Stimulated activated CD4-positive, alpha-beta T cell treated with anti-CD3 and anti-CD28 coated beads, TNF-alpha, amount 100 ng/mL, for 4 hours (primary cell): ENCODE measurements around the gene LCLAT1.

Experiments
- DNase-seq, 3 experiments: peaks; one replicate each; pipeline ENCODE4 v3.0.0-alpha.2; 2020; ENCODE audit warnings: low read depth in 3 of 3

The LCLAT1 gene

DNA sequence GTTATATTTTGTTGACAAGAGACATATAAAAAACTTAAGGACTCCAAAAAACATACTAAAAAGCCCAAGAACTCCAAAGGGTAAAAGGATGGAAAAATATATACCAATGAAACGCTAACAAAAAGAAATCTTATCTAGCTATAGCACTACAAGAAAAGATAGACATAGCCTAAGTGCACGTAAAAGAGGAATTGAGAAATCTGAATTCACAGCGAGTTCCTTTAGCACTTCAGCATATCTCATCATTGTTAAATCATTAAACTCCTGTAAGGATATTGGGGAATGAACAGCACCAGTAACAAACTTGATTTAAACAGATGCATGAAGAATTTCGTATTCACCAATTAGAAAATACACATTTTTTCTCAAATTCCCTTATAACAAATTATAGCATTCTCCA lies 226.1 kb downstream of the LCLAT1 start:
- no peak for DNase-seq

DNA sequence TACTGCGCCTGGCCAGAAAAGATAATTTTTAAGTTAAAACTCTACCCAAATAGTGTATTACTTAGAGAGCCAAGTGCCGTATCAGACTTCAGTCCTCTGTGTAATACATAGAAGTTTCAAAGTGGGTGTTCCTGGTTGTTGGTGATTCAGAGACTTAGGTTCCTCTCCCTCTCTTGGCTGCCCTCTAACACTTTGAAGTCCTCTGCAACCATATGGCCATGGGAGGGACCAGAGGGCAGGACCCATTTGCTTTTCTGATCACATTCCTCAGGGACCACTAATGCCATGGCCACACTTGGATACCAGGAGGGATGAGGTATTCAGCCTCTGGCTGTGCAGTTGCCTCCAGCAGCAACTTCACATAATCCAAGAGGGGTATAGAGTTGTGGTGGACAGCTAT lies 228.7 kb downstream of the LCLAT1 start:
- DNase-seq: no peak

DNA sequence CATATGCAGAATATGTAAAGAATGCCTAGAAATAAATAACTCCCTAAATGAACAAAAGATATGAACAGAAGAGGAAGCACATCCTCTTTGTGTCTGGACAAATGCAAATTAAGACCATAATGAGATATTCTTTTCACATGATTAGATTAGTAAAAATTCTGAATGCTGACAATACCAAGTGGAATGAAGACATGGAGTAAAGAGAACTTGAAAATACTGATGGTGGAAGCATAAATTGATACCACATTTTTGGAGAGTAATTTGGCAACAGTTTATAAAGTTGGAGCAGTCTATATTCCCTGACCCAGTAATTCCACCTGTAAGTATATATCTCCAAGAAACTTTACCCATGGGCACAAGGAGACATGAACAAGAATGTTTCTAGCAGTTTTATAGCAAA lies 230.2 kb downstream of the LCLAT1 start:
- DNase-seq: no peak

DNA sequence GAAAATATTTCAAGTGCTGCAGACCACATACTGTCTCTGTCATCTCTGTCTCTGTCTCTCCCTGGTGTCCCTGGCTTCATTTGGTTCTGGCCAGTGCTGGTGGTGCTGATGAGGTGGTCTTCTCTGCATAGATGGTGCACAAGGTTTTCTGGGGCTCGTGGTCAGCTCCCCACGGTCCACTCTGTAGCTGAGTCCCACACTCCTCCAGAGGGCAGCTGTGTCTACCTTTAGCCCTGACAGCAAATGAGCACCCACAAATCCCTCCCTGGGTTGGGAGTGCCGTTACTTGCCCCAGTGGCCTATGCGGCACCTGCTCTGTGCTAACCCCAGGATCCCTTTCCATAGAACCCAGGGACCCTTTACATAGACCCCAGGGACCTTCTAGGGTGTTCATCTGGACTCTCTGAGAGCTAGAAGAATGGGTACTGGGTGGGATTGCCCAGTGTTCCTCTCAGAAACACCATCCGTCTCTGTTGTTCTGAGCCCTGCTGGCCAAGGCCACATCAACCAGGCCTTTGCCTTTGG lies 230.9 kb downstream of the LCLAT1 start:
- DNase-seq: no peak

DNA sequence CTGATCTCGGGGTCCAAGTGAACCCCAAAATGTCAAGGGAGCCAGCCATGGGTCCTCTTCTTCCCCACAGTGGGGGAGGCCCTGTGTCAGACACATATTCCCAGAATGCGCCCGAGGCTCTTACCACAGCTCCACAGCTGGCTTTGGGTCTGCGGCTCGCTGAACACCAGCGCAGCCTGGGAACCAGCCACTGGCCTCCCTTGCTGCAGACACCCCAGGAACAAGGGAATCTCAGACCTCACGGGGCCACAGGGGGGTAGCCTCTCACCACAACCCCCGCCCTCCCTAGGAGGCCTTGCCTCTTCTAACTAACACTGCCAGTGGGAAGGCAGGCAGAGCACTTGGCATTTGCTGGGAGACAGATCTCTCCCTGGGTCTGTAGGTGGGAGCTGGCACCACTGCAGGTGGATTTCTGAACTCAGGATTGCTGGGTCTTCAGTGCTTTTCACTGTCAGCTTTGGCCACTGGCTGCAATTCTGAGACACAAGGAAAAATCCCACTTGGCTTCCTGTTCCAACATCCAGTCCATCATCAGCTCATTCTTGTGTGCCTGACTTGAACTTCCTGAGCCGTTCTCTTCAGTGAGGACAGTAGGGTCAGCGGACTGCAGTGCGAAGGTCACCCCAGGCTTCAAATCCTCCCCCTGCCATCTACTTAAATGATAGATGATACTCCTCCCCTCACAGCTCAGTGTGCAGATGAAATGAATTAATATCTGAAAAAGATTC lies 231.5 kb downstream of the LCLAT1 start:
- no peak for DNase-seq

DNA sequence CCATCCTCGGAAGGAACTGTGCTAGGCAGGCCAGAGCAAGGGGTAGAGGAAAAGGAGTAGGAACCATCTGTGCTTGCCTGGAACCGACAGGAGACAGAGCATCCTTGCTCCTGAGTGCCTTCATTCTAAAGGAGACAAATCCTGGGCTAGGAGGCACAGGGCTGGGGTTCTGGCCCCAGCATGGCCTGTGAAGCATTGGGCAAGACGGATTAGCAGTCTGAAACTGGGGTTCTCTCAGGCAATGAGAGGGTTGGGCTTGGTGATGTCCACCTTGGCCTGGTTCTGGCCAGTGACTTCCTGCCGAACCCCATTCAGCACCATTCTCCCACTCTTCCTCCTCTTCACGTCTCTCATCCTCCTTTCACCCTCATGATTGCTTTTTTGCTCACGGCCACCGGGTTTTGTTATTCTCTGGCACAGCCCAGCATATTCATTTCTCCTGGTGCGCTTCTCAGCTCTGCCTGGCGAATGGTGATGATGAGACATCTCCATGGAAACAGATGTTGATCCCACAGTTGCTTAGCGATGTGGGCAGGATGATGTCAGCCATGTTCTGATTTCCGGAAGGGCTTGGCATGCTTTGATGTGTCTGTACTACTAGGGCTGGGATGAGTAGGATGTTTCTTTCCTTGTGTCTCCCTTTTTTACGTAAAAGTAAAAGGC lies 232.5 kb downstream of the LCLAT1 start:
- DNase-seq: no peak

DNA sequence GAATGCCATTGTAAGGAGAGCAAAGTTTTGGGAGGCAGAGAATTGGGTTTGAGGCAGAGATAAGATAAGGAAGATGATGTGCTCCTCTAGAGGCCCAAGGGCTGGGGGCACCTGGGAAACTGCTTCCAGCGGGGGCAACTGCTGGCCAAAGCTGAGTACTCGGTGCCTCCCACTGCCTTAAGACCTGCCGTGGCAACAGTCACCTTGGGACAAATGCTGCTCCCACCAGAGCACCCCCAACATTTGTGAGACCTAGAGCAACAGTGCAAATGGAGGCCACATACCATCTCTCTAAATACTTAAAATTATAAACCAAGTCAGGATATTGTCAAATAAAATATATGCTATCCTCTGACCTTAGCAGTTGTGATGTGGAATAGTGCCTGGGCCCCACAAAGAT lies 233.1 kb downstream of the LCLAT1 start:
- DNase-seq: no peak

DNA sequence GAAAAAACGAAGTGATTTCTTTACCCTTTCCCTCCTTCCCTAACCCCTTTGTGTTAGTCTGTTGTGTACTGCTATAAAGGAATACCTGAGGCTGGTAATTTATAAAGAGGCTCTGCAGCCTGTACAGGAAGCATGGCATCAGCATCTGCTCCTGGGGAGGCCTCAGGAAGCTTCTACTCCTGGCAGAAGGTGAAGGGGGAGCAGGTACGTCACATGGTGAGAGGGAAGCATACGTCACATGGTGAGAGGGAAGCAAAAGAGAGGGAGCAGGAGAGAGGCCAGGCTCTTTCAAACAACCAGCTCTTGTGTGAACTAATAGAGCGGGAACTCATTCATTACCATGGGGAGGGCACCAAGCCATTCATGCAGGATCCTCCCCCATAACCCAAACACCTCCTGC lies 234.0 kb downstream of the LCLAT1 start:
- DNase-seq: no peak

DNA sequence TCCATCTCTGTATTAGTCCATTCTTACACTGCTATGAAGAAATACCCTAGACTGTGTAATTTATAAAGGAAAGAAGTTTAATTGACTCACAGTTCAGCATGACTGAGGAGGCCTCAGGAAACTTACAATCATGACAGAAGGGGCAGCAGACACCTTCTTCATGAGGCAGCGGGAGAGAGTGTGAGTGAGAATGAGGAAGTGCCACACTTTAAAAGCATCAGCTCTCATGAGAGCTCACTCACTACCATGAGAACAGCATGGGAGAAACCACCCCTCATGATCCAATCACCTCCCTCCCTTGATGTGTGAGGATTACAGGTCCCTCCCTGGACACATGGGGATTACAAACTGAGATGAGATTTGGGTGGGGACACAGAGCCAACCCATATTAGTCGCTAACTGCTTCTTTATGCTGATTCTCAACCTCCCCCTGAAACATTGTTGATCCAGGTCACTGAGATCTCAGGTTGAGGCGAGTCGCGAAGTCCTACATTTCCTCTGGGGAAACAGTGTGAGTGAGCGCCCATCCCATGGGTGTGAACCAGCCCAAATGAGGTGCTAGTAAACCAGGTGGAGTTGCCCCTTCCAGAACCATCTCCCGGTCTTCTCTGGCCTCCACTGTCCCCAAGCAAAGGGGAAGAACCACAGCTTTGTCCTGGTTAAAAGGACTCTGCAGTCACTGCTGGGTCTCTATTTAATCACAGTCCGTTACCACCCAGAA lies 236.3 kb downstream of the LCLAT1 start:
- no peak for DNase-seq

DNA sequence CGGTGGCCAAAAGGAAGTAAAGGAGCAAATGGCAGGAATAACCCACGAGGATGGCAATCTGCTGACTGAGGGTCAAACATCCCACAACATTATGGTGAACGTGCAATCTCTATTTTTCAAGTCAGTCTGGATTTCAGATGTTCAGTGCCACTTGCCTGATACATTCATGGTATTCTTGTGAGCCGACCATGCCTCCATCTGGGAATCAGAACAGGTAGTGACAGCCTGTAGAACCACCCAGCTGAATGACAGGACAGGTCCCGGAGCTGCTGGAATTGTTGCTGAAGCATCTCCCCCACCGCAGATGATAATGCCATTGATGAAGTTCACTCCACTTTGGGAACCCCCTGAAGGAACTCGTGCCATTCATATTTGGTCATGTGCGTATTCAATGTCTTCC lies 237.0 kb downstream of the LCLAT1 start:
- DNase-seq: no peak

DNA sequence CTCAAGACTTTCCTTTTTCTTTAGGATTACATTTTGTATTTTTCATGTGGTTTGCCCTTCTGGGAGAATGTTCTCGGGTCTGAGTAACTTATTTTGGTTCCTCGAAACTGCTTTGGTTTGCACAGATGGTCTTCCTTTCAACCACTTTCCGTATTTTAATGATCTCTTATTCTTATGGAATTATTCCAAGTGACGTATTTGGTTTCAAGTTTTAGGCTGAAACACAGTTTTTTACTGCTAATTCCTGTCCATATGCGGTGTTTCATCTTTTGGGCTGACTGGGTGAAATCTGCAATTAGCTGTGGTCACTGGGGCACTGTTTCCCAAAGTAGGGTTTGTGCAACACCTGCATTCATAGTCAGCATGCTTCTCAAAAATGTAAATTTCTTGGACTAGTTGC lies 237.5 kb downstream of the LCLAT1 start:
- DNase-seq: no peak

DNA sequence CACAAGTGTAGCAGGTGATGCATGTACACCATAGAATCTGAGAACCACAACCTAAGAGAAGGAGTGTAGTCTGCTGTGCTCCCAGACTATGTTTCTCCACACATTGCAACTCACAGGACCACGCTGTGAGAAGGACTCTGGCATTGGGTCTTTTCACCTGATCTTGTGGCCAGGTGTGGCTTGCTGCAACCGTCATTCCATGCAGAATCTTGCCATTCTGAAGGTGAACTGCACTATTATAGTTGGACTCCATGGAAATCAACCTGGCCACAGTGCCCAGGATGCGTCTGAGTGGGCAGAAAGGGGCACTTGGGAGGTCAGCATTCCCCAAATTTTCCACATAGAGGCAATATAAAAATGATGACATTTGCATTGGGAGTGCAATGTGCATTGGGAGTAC lies 237.9 kb downstream of the LCLAT1 start:
- DNase-seq: no peak

DNA sequence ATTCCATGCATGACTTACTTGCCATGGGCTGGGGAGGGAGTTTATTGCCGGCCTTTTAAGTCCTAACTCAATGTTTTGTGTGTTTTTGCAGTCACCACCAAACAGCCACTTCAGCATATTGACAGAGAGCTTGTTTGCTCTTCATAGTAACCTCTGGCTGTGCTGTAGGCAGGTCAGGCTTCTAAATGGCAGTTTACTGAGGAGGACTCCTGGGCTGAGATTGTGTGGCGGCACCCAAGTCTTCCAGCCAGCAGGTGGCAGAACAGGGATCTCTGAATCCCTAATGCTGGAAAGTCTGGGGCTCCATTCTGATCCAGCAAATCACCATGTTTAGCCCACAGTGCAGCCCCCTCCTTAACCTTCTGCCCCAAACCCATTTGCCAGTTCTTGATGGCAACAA lies 239.0 kb downstream of the LCLAT1 start:
- no peak for DNase-seq

DNA sequence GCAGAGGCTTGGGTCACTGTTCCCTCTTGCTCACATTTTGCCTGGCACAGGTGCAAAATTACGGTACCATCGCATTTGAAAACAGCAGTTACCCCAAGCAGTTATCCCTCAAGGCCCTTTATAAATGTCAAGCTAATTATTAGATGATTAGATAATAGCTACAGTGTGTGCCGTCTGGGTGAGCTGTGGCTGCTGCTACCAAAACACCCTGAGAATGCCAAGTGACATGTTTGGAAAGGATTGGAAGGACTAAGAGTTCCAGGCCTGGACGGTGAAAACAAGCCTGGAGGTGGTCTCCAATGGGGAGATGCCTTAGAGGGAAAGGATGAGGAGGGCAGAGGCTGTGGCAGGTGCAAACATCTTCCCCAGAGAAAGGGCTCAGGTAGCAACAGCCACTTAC lies 239.6 kb downstream of the LCLAT1 start:
- no peak for DNase-seq

DNA sequence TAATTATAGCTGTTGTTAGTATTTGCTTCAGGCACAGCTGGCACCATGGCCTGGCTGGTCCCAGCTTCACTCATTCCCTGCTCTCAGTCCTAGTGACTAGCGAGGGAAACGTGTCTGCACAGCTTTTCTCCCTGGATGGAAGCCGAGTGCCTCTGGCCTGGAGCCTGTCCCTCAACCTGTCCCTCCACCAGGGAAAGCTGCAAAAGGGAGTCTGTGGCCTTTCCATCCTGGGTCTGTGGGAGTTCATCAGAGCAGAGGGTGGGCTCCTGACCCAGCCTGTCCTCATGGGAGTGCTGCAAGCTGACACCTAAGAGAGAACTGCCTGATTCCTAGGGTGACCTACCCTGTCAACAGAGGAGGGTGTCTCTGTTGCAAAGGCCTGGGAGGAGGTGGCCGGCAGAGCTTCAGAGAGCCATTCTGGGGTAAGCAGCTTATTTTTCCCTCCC lies 241.9 kb downstream of the LCLAT1 start:
- no peak for DNase-seq

DNA sequence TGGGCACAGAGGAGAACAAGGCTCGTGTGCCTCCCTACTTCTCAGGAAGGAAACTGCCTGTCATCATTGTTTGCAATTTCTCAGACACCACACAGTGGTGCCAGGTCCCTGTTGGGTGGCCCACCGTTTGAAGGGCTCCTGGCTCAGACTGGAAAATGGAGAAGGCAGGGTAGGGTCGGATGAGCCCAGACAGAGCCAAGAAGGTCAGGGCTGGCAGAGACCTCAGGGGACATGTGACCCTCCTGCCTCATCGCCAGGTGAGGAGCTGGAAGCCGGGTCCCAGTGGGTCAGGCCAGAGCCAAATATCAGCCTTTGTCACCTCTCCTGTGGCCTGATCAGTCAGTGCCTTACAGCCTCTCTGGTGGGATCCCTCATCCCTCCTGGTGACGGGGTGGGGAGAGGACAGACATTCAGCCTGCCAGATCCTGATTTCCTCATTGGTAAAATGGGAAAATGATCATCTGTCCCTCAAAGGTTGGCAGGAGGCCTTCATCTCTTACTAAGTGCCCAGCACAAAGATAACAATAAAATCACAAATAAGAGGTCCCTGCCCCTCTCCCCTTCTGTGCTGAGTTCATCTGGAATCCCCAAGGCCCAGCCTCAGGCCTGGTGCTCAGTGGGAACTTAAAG lies 242.6 kb downstream of the LCLAT1 start:
- no peak for DNase-seq

DNA sequence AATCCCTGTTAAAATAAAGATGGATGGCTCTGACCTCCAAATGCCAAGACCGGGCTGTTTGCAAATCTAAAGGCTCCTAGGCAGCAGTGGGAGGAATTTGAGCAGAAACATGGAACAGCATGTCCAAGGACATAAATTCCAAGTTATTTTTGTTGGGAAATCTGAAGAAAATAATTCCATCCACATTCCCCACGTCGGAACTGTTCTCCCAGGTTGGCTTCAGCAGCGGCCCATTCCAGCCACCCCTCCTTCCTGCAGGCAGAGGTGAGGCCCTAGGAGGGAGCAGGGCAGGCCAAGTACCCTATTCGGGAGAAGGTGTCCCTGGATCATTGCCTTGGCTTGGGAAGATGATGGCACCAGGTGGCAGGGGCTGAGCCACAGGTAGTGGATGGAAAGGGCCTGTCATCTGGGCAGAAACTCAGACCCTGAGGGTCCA lies 243.1 kb downstream of the LCLAT1 start:
- DNase-seq: no peak

DNA sequence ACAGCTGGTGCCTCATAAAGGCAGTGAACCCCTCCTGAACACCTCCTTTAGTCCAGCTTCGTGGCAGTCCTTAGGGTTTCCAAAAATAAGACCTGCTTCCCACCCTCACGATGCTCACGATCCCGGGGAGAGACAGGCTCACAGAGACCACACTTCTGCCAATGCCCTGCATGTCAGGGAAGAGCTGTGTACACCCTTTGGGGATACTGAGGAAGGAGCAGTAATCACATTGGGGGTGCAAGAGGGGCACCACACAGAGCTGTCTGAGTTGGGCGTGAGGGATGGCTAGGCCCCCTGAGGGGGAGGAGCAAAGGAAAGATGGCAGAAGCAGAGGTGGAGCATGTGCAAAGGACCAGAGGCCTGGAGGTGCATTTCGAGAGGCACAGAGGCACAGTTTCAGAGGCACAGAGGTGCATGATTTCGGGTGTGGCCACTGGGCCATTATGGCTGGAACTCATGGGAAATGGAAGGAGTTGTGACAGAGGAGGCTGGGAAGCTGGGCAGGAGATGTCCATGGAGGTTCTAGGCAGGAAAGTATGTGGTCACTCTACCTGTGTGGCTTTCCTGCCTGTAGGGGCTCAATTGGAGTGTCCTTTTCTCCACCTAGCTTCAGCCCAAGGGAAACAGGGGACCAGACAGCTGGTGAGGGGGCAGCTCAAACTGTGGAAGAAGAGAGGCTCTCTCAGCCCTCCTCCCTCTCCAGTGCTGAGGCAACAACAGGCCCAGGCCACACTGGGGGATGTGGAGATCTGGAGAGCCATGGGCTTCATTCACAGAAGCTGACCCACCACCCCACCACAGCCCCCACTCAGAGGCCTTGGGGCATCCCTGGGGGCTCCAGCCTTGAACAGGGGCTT lies 244.3 kb downstream of the LCLAT1 start:
- no peak for DNase-seq

DNA sequence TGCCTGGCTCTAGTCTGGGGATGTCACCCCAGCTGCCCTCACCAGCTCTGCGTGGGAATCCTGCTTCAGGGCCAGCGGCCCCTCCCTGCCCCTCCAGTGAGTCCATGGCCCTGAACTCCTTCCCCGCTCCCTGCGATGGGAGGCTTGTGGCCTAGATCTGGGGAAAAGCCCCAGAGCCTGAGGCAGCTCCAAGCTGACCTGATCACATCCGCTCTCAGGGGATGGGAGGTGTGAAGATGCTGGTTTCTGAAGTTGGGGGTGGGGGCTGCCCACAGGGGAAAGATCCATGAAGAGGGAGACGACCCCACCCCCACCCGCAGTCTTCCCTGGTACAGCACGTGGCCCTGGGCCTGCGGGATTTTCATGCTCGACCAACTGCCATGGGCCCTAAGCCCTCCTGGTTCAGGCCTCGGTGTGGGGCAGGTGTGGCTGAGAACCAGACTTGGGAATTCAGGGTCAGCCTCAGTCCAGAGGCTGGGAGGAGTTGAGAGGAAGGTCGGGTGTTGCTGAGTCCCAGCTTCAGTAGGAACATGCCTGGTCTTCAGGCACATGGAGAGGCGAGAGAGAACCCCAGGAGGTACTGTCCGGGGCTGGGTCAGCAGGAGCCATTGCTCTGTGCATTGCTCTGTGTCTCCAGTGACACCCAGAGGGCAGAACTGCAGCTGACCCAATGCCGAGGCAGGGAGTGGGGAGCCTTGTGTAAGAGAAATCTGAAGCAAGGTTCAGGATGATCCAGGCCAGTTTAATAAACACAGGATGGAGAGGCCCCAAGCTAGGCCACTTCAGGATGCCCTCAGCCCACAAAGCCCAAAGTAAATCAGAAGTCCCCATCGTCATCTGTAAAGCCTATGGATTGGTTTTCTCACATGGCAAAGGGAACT lies 245.1 kb downstream of the LCLAT1 start:
- DNase-seq: no peak

DNA sequence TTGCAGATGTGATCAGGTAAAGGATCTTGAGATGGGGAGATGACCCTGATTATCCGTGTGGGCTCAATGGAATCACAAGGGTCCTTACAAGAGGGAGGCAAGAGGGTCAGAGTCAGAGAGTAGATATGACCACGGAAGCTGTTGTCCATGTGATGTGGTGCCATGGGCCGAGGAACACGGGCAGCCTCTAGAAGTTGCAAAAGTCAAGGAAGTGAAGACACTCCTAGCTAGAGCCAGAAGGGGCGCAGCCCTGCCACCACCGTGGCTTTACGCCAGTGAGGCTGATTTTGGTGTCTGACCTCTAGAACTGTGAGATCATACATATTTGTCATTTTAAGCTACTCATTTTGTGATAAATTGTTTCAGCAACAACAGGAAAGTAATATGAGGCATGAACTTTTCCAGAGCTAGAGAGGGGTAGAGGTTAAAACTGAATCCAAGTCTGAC lies 245.8 kb downstream of the LCLAT1 start:
- no peak for DNase-seq
